ENCODE measurements around the gene CCNK.

Gene CCNK

GRCh38 chr14:99516156-99516870 lies 35.1 kb downstream of the CCNK start:
- no peak overlapping the region for H3K4me3 ChIP-seq (ENCODE audit: low read depth, low read length)
- no peak for TF ChIP-seq POLR2A (IDR thresholded peaks at IDR 0.05; ENCODE audit: extremely low read depth, insufficient read length)
- TF ChIP-seq, protein P1, sequence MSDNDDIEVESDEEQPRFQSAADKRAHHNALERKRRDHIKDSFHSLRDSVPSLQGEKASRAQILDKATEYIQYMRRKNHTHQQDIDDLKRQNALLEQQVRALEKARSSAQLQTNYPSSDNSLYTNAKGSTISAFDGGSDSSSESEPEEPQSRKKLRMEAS (IDR thresholded peaks at IDR 0.05; ENCODE audit: low read depth, low read length), result no peak
- no peak for TF ChIP-seq MYC (IDR thresholded peaks at IDR 0.05; ENCODE audit: low read depth, low read length)
- no peak for TF ChIP-seq CTCF (IDR thresholded peaks at IDR 0.05; ENCODE audit: low read depth, low read length)
- no peak for DNase-seq (ENCODE audit: low read depth)

DNA sequence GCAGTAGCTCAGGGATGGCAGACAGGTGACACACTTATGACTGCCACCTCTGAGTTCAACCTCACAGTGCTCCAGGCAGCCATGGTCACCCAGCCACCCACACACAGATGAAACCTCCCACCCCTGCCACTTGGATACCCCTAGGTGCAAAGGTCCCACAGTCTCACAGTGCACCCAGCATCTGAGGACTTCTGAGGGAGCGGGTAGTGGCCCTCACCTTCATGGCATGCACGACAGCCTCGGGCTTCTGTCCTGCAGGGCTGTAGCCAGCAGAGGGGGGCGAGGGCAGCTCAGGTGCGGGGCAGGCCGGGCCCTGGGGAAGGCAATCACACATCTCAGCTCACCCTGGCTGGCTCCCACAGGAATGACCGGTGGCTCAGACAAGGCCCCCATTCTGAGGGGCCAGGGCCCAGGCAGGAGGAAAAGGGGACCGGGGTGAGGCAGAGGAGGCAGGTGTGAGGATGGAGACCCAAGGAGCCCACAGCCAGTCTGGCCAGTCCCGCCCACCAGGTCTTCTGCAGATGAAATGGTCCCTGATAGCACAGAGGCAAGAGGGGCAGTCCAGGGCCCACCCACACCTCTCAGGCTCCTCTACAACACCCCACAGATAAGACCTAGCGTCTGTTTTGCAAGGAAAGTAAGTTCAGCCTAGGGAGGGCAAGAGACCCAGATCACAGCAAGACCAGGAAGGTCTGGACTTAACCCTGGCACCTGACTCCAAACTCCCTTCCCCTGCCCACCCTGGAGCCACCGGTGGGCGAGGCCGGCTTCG lies 35.8 kb downstream of the CCNK start:
- no peak overlapping the region for H3K4me3 ChIP-seq (ENCODE audit: low read depth, low read length)
- TF ChIP-seq CTCF (IDR thresholded peaks at IDR 0.05; ENCODE audit: low read depth, low read length) (no peak), MYC (IDR thresholded peaks at IDR 0.05; ENCODE audit: low read depth, low read length) (no peak), POLR2A (IDR thresholded peaks at IDR 0.05; ENCODE audit: extremely low read depth, insufficient read length) (no peak)
- TF ChIP-seq, protein P1 (IDR thresholded peaks at IDR 0.05; ENCODE audit: low read depth, low read length), result no peak
- no peak for DNase-seq (ENCODE audit: low read depth)

DNA sequence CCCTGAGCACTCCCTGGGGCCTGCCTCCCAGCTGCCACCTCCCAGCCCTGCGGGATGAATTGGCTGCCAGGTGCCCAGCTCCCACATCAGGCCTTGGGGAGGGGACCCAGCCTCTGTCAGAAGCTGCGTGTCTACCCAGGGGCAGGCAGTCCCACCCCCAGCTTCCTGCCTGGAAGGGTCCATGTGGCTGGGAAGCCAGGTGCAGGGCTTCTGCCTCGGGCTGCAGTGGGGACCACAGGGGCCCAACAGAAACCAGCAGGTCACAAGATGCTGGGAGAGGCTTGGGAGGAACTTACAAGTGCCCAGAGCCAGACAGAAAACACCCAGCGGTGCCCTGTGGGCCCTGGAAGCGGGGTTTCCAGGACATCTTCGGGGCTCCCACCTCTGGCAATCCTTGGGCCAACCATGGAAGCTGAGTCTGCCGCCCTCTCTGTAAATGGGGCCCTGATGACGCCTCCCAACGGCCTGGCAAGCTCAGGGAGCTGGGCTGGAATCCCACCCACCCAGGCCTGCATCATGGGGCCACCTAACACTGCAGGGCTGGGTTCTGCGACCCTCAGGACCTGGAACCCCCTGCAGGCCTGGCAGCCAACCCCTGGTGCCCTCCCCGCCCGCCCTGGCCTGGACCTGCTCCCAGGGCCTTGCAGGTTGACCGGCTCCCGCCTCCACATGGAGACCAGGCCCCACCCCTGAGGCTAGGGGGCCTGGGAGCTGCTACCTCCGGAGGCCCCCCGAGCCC lies 36.6 kb downstream of the CCNK start:
- TF ChIP-seq POLR2A (IDR thresholded peaks at IDR 0.05; ENCODE audit: extremely low read depth, insufficient read length), result no peak
- TF ChIP-seq, protein P1 (IDR thresholded peaks at IDR 0.05; ENCODE audit: low read depth, low read length), result no peak
- no peak for TF ChIP-seq MYC (IDR thresholded peaks at IDR 0.05; ENCODE audit: low read depth, low read length)
- TF ChIP-seq CTCF (IDR thresholded peaks at IDR 0.05; ENCODE audit: low read depth, low read length), result no peak
- no peak overlapping the region for H3K4me3 ChIP-seq (ENCODE audit: low read depth, low read length)
- DNase-seq (ENCODE audit: low read depth), result no peak

- TF ChIP-seq CTCF (IDR thresholded peaks at IDR 0.05; ENCODE audit: low read depth, low read length) (peak; percentile 81), MYC (IDR thresholded peaks at IDR 0.05; ENCODE audit: low read depth, low read length) (no peak; the same call in 1 of the 2 replicates), POLR2A (IDR thresholded peaks at IDR 0.05; ENCODE audit: extremely low read depth, insufficient read length) (no peak)
- TF ChIP-seq, protein P1 (IDR thresholded peaks at IDR 0.05; ENCODE audit: low read depth, low read length), result 0 out of 2 replicates have a peak, but pooled peaks have one; percentile 33
- H3K4me3 ChIP-seq (ENCODE audit: low read depth, low read length), result no peak overlapping the region
- peak; percentile 66 for DNase-seq (ENCODE audit: low read depth)
Measured at GRCh38 chr14:99518441-99519346, 37.5 kb downstream of the CCNK start.

Data from NB4 (cell line).